Type B pancreatic cell (in vitro differentiated cells): ENCODE measurements around the gene MCM9. TPM values are rescaled to one million over a fixed set of nuclear protein-coding genes. Genes with fewer than 3 reads are reported as not detected.

ENCODE experiments used
- DNase-seq: peaks from one replicate; pipeline ENCODE4 v3.0.0; 2021; ENCODE audit warnings: mixed read lengths; ENCODE audit not compliant: unreplicated experiment; ENCODE audit errors: extremely low spot score
- H3K27ac Mint-ChIP-seq: 2 replicates; pipeline ENCODE4 v1.8.0; 2021; ENCODE audit warnings: mild to moderate bottlenecking, mixed read lengths
- H3K27me3 Mint-ChIP-seq: 2 replicates; pipeline ENCODE4 v1.8.0; 2021; ENCODE audit warnings: mixed read lengths
- H3K36me3 Mint-ChIP-seq: 2 replicates; pipeline ENCODE4 v1.8.0; 2021; ENCODE audit warnings: mixed read lengths
- H3K4me1 Mint-ChIP-seq: one replicate; pipeline ENCODE4 v1.8.0; 2021; ENCODE audit warnings: mixed read lengths; ENCODE audit not compliant: unreplicated experiment
- H3K4me3 Mint-ChIP-seq: 2 replicates; pipeline ENCODE4 v1.8.0; 2021; ENCODE audit warnings: mild to moderate bottlenecking, mixed read lengths
- H3K9me3 Mint-ChIP-seq: 2 replicates; pipeline ENCODE4 v1.8.0; 2021; ENCODE audit warnings: mixed read lengths
- CTCF ChIP-seq: fragments of 200-600 bp; sonication (generic); conservative IDR thresholded peaks from 2 replicates; pipeline ENCODE4 v1.5.0; 2021; ENCODE audit warnings: antibody characterized with exemption, mild to moderate bottlenecking
- total RNA-seq: library from RNA; stranded (reverse); gene quantifications from 2 replicates; pipeline ENCODE4 v1.2.1, GENCODE V29; 2021; ENCODE audit warnings: low replicate concordance

Gene MCM9
- total RNA-seq, 1 donor from 2014 or later = 19.6 TPM

- Mint-ChIP-seq H3K27ac (no peak overlapping the region), H3K27me3 (no peaks in the 10 kb centered on the region), H3K4me3 (no peak overlapping the region), H3K9me3 (no peaks in the 10 kb centered on the region), H3K4me1 (peaks cover 15% of the 10 kb centered on the region), H3K36me3 (no peaks in the 10 kb centered on the region)
- DNase-seq = no peak
- TF ChIP-seq CTCF = no peak
These were observed 48.3 kb downstream of the MCM9 start for GRCh38 chr6:118886641-118887040.

GRCh38 chr6:118882314-118882905 is 52.5 kb downstream of the MCM9 start:
- H3K36me3 Mint-ChIP-seq = no peaks in the 10 kb centered on the region
- H3K4me3 Mint-ChIP-seq = no peak overlapping the region
- no peaks in the 10 kb centered on the region for H3K9me3 Mint-ChIP-seq
- no peaks in the 10 kb centered on the region for H3K27me3 Mint-ChIP-seq
- no peak for TF ChIP-seq CTCF
- no peak overlapping the region for H3K27ac Mint-ChIP-seq
- no peak for DNase-seq
- H3K4me1 Mint-ChIP-seq = no peaks in the 10 kb centered on the region

- no peaks in the 10 kb centered on the region for H3K4me1 Mint-ChIP-seq
- no peak for DNase-seq
- no peak for TF ChIP-seq CTCF
- H3K27ac Mint-ChIP-seq = no peak overlapping the region
- H3K27me3 Mint-ChIP-seq = no peaks in the 10 kb centered on the region
- no peaks in the 10 kb centered on the region for H3K36me3 Mint-ChIP-seq
- no peak overlapping the region for H3K4me3 Mint-ChIP-seq
- H3K9me3 Mint-ChIP-seq = no peaks in the 10 kb centered on the region
These were observed 53.3 kb downstream of the MCM9 start for GRCh38 chr6:118881440-118882313.

- H3K4me3 Mint-ChIP-seq = no peak overlapping the region
- DNase-seq = no peak
- H3K27ac Mint-ChIP-seq = no peak overlapping the region
- H3K27me3 Mint-ChIP-seq = no peaks in the 10 kb centered on the region
- peaks cover 3% of the 10 kb centered on the region for H3K36me3 Mint-ChIP-seq
- H3K9me3 Mint-ChIP-seq = no peaks in the 10 kb centered on the region
- no peaks in the 10 kb centered on the region for H3K4me1 Mint-ChIP-seq
- no peak for TF ChIP-seq CTCF
These were observed 57.2 kb downstream of the MCM9 start for GRCh38 chr6:118877806-118878205.

GRCh38 chr6:118876814-118877213 is 58.1 kb downstream of the MCM9 start:
- no peaks in the 10 kb centered on the region for H3K27me3 Mint-ChIP-seq
- DNase-seq = no peak
- no peak overlapping the region for H3K4me3 Mint-ChIP-seq
- peaks cover 3% of the 10 kb centered on the region for H3K36me3 Mint-ChIP-seq
- H3K4me1 Mint-ChIP-seq = no peaks in the 10 kb centered on the region
- H3K27ac Mint-ChIP-seq = no peak overlapping the region
- H3K9me3 Mint-ChIP-seq = no peaks in the 10 kb centered on the region
- TF ChIP-seq CTCF = no peak
